HG03159 (cell line): Measurements from ENCODE around the gene HSPG2.
"Not testable (repeated sequence)": the region's sequence is repeated elsewhere in the genome, so short reads cannot be mapped to it uniquely, and the experiment has no call there.

Experiments
- ATAC-seq: cut with Tn5 transposase; IDR thresholded peaks from one replicate; pipeline ENCODE4 v1.9.1; 2021; ENCODE audit warnings: mild to moderate bottlenecking, moderate library complexity; ENCODE audit not compliant: unreplicated experiment

HSPG2 gene

GRCh38 chr1:21937034-21937371 is at the start of gene HSPG2:
HSPG2 (minus strand) TSS chr1:21937310; CDS start chr1:21937217, 93 bp downstream.
- no peak for ATAC-seq

GRCh38 chr1:21986386-21986785 is 49.3 kb upstream of the HSPG2 start:
- ATAC-seq, result not testable (repeated sequence)

GRCh38 chr1:21985893-21986292 is 48.8 kb upstream of the HSPG2 start:
- not testable (repeated sequence) for ATAC-seq

GRCh38 chr1:21983539-21983938 is 46.4 kb upstream of the HSPG2 start:
- not testable (repeated sequence) for ATAC-seq

GRCh38 chr1:21982122-21982521 is 45.0 kb upstream of the HSPG2 start:
- ATAC-seq, result not testable (repeated sequence)

- not testable (repeated sequence) for ATAC-seq
These were observed 44.1 kb upstream of the HSPG2 start for GRCh38 chr1:21981253-21981652.

- ATAC-seq, result not testable (repeated sequence)
These were observed 43.6 kb upstream of the HSPG2 start for GRCh38 chr1:21980515-21981220.

- not testable (repeated sequence) for ATAC-seq
These were observed 41.1 kb upstream of the HSPG2 start for GRCh38 chr1:21978209-21978608.

- not testable (repeated sequence) for ATAC-seq
These were observed 39.7 kb upstream of the HSPG2 start, which contains the start of gene CELA3B for GRCh38 chr1:21976703-21977239. CELA3B (plus strand) TSS chr1:21977022; CDS start chr1:21977040, 18 bp downstream.

GRCh38 chr1:21975296-21975695 is 38.2 kb upstream of the HSPG2 start:
- ATAC-seq, result not testable (repeated sequence)

GRCh38 chr1:21974699-21975098 is 37.6 kb upstream of the HSPG2 start:
- not testable (repeated sequence) for ATAC-seq

GRCh38 chr1:21973948-21974347 is 36.8 kb upstream of the HSPG2 start:
- not testable (repeated sequence) for ATAC-seq

- ATAC-seq, result not testable (repeated sequence)
These were observed 35.9 kb upstream of the HSPG2 start for GRCh38 chr1:21972973-21973441.

- not testable (repeated sequence) for ATAC-seq
These were observed 33.4 kb upstream of the HSPG2 start for GRCh38 chr1:21970523-21970922.

GRCh38 chr1:21969066-21969465 is 32.0 kb upstream of the HSPG2 start:
- not testable (repeated sequence) for ATAC-seq

- ATAC-seq, result not testable (repeated sequence)
These were observed 30.1 kb upstream of the HSPG2 start for GRCh38 chr1:21967216-21967615.

GRCh38 chr1:21966247-21967000 is 29.3 kb upstream of the HSPG2 start:
- ATAC-seq, result no peak

- no peak for ATAC-seq
These were observed 26.5 kb upstream of the HSPG2 start for GRCh38 chr1:21963477-21964217.

- no peak for ATAC-seq
These were observed 24.7 kb upstream of the HSPG2 start for GRCh38 chr1:21961799-21962198.

- no peak for ATAC-seq
These were observed 24.2 kb upstream of the HSPG2 start for GRCh38 chr1:21961337-21961736.
